Measurements from ENCODE around the gene SKIC2.

Gene SKIC2

DNA sequence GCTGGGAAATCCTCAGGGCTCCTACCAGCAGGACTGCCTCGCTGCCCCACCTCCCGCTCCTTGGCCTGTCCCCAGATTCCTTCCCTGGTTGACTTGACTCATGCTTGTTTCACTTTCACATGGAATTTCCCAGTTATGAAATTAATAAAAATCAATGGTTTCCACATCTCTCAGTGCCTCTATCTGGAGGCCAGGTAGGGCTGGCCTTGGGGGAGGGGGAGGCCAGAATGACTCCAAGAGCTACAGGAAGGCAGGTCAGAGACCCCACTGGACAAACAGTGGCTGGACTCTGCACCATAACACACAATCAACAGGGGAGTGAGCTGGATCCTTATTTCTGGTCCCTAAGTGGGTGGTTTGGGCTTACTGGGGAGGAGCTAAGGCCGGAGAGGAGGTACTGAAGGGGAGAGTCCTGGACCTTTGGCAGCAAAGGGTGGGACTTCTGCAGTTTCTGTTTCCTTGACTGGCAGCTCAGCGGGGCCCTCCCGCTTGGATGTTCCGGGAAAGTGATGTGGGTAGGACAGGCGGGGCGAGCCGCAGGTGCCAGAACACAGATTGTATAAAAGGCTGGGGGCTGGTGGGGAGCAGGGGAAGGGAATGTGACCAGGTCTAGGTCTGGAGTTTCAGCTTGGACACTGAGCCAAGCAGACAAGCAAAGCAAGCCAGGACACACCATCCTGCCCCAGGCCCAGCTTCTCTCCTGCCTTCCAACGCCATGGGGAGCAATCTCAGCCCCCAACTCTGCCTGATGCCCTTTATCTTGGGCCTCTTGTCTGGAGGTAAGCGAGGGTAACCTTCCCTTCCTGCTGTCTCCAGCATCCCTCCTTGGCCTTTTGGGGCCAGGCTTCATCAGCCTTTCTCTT lies 13.2 kb upstream of the SKIC2 start, which contains the start of gene CFB:
Gene CFB (plus strand): TSS at position 589 of the 863 bp plus-strand sequence. CDS start 127 bp downstream, at position 716.
- peak; percentile 65 for DNase-seq (ENCODE audit: low read depth)

DNA sequence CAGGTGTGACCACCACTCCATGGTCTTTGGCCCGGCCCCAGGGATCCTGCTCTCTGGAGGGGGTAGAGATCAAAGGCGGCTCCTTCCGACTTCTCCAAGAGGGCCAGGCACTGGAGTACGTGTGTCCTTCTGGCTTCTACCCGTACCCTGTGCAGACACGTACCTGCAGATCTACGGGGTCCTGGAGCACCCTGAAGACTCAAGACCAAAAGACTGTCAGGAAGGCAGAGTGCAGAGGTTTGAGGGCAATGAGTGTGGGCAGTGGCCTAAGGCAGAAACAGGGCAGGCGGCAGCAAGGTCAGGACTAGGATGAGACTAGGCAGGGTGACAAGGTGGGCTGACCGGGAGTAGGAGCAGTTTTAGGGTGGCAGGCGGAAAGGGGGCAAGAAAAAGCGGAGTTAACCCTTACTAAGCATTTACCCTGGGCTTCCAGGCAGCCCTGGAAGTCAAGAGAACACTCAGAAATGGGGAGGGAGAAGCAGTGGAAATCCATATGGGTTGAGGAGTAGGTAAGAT lies 12.5 kb upstream of the SKIC2 start:
- DNase-seq (ENCODE audit: low read depth): no peak

- no peak for DNase-seq (ENCODE audit: low read depth)
Measured at GRCh38 chr6:31947070-31947675, 11.8 kb upstream of the SKIC2 start.

GRCh38 chr6:31947864-31948263 lies 11.1 kb upstream of the SKIC2 start:
- DNase-seq (ENCODE audit: low read depth): no peak

DNA sequence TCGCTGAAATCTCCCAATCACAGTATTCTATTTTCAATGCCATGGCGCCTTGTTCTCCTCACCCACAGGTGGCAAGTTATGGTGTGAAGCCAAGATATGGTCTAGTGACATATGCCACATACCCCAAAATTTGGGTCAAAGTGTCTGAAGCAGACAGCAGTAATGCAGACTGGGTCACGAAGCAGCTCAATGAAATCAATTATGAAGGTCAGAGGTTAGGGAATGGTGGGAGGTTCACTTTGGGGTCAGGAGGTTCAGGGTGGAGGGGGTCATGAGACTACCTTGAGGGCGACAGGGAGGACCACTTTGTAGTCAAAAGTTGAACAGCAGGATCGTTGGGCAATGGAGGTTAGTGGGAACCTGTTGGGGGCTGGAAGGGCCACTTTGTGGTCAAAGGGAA lies 10.7 kb upstream of the SKIC2 start:
- no peak for DNase-seq (ENCODE audit: low read depth)

- no peak for DNase-seq (ENCODE audit: low read depth)
Measured at GRCh38 chr6:31948753-31949413, 10.1 kb upstream of the SKIC2 start.

DNA sequence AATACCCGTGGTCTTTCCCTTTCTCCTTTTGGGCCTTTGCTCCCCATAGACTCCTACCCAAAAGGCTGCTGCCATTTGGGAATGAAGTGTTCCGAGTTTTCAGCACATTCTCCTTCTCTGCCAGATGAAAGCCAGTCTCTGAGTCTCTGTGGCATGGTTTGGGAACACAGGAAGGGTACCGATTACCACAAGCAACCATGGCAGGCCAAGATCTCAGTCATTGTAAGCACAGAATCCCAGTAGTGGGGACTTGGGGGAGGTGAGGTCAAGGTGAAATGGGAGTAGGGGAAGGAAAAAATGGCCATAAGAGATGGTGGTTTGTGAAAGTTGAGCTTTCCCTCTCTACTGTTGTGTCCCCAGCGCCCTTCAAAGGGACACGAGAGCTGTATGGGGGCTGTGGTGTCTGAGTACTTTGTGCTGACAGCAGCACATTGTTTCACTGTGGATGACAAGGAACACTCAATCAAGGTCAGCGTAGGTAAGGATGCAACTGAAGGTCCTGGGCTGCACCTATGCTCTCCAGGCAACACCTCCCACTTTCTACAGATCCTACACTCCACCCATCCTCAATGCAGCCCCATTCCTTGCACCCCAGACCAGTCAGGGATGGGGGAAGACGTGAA lies 8.9 kb upstream of the SKIC2 start:
- no peak for DNase-seq (ENCODE audit: low read depth)

GRCh38 chr6:31952140-31952805 lies 6.7 kb upstream of the SKIC2 start:
- no peak for DNase-seq (ENCODE audit: low read depth)

DNA sequence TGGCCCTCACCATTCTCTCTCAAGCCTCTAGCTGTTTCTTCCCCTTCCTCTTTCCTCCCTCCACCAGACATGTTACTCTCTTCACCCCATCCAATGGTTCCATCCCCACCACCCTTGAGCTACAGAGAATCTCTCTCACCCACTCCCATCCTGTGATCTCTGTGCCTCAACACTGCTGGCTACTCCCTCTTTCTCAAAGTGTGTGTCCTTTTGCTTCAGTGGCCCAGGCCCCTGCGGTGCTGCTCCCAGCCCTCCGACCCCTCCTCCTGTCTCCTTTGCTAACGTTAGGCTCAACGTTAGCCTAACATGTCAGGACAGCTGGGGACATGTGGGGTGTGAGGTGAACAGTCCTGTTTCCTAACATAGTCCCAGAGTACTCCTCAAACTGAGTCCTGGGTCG lies 6.1 kb upstream of the SKIC2 start:
- no peak for DNase-seq (ENCODE audit: low read depth)

DNA sequence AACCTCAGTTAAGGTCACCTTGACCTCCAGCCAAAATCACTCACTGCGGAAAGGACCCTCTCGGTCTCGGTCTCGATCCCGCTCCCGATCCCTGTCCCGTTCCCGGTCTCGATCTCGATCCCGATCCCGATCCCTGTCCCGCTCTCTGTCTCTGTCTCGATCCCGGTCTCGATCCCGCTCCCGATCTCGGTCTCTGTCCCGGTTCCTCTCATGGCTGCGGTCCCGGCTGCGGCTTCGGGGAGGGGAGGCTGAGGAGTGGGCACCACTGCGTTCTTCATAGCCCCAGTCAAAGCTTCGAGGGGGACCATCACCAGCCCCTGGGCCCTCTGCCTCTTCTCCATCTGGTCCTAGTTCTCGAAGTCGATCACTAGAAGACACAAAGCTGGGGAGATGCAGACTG lies 4.5 kb upstream of the SKIC2 start:
- DNase-seq (ENCODE audit: low read depth): no peak

- no peak for DNase-seq (ENCODE audit: low read depth)
Measured at GRCh38 chr6:31956796-31957195, 2.2 kb upstream of the SKIC2 start.

DNA sequence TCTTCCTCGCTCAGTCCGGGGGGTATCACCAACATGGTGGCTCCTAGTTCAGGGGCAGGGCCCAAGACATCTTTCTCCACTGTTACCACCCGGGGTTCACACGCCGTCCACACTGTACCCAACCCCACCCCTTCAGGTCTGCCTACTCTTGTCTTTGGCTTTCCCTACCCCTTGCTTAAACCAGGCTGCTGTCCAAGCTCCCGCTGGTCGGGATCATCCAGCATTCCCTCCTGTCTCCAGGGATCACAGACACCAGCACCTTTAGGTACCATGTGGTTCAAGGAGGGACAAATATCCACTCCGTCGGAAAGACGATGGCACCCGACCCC lies 599 bp upstream of the SKIC2 start:
- no peak for DNase-seq (ENCODE audit: low read depth)

DNA sequence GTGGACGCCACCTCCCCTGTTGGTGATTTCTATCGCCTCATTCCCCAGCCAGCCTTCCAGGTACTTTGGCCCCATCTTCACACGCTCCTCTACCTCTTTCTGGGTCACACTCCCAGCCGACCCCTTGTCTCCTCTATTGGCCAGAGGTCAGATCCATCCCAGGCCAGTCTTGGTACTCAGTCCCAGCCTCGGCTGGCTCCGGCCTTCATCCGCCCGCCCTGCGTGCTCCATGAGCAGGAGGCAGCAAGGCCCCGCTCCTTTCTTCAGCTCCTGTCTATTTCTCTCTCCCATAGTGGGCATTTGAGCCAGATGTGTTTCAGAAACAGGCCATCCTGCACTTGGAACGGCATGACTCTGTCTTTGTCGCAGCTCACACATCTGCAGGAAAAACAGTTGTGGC lies 2.6 kb downstream of the SKIC2 start:
- DNase-seq (ENCODE audit: low read depth): no peak

DNA sequence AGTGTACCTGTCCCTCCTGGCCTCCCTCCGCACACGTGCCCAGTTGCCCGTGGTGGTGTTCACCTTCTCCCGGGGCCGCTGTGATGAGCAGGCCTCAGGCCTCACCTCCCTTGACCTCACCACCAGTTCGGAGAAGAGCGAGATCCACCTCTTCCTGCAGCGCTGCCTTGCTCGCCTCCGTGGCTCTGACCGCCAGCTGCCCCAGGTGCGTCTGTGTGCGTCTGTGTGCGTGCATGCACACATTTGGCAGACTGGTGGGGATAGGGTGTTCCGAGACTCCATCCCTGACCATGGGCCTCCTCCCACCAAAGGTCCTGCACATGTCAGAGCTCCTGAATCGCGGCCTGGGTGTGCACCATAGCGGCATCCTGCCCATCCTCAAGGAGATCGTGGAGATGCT lies 4.9 kb downstream of the SKIC2 start:
- DNase-seq (ENCODE audit: low read depth): no peak

GRCh38 chr6:31965700-31966099 lies 6.7 kb downstream of the SKIC2 start:
- no peak for DNase-seq (ENCODE audit: low read depth)

- no peak for DNase-seq (ENCODE audit: low read depth)
Measured at GRCh38 chr6:31966506-31966905, 7.5 kb downstream of the SKIC2 start.

DNA sequence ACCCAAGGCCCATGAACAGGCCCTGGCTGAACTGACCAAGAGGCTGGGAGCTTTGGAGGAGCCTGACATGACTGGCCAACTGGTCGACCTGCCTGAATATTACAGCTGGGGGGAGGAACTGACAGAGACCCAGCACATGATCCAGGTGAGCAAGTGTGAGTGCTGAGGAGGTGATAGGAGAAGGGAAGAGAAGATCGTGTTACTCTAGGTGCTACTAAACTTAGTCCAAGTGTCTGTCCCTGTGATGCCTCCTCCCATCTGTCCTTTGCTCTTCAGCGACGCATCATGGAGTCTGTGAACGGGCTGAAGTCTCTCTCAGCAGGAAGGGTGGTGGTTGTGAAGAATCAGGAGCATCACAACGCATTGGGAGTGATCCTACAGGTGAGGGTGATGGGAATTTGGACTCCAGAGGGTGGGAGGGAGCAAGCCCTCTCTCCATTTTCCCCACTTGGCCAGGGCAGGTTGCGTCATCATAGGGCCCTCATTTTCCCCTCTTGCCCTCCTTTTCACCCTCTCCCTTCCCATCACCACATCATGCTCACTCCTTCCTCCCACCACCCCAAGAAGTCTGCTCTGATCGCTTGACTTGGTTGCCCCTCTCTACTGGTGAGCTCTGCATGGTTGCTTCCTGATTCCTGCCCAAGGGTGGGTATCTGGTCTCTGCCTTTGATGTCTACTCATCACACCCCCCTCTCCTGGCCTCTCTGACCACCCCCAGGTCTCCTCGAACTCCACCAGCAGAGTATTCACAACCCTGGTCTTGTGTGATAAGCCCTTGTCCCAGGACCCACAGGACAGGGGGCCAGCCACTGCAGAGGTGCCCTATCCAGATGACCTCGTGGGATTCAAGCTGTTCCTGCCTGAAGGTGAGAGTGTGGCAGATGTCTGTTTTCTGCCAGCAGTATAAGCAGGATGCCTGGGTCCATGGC lies 8.3 kb downstream of the SKIC2 start:
- no peak for DNase-seq (ENCODE audit: low read depth)

DNA sequence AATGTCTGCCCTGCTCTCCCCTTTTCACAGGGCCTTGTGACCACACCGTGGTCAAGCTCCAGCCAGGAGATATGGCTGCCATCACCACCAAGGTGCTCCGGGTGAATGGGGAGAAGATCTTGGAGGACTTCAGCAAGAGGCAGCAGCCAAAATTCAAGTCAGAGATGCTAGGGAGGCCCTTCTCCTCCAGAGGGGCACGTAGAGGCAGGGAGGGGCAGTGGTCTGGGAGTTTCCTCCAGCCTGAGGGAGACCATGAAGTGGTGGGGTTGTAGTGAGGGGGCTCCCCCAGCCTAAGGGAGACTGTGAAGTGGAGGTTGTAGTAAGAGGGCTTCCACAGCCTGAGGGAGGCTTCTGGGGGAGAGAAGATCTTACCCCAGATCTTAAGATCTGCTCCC lies 8.9 kb downstream of the SKIC2 start:
- DNase-seq (ENCODE audit: low read depth): no peak

GRCh38 chr6:31968326-31968725 lies 9.4 kb downstream of the SKIC2 start:
- DNase-seq (ENCODE audit: low read depth): no peak

- no peak for DNase-seq (ENCODE audit: low read depth)
Measured at GRCh38 chr6:31968791-31969711, 10.1 kb downstream of the SKIC2 start.

Measured in GM04503 (cell line).